Measurements from ENCODE around the gene MAPK8IP3.

MAPK8IP3 gene

GRCh38 chr16:1766231-1766630 is 60.2 kb downstream of the MAPK8IP3 start:
- TF ChIP-seq JUND (IDR thresholded peaks at IDR 0.05; ENCODE audit: low read depth) = no peak
- in situ Hi-C loops (cut with HindIII; ENCODE audit: low pct_unique_long_range_greater_than_20kb, low sequenced_read_pairs) = no loop called here
- no peak for DNase-seq (ENCODE audit: low read depth in 1 of 2, low spot score in 1 of 2)

GRCh38 chr16:1766701-1767100 is 60.7 kb downstream of the MAPK8IP3 start:
- in situ Hi-C loops (cut with HindIII; ENCODE audit: low pct_unique_long_range_greater_than_20kb, low sequenced_read_pairs) = no loop called here
- no peak for TF ChIP-seq JUND (IDR thresholded peaks at IDR 0.05; ENCODE audit: low read depth)
- DNase-seq (ENCODE audit: low read depth in 1 of 2, low spot score in 1 of 2) = no peak

GRCh38 chr16:1767116-1767994 is 61.4 kb downstream of the MAPK8IP3 start:
- in situ Hi-C loops (cut with HindIII; ENCODE audit: low pct_unique_long_range_greater_than_20kb, low sequenced_read_pairs) = no loop called here
- TF ChIP-seq JUND (IDR thresholded peaks at IDR 0.05; ENCODE audit: low read depth) = no peak
- no peak for DNase-seq (ENCODE audit: low read depth in 1 of 2, low spot score in 1 of 2)

GRCh38 chr16:1768061-1768766 is 62.2 kb downstream of the MAPK8IP3 start:
- in situ Hi-C loops (cut with HindIII; ENCODE audit: low pct_unique_long_range_greater_than_20kb, low sequenced_read_pairs) = no loop called here
- no peak for TF ChIP-seq JUND (IDR thresholded peaks at IDR 0.05; ENCODE audit: low read depth)
- no peak for DNase-seq (ENCODE audit: low read depth in 1 of 2, low spot score in 1 of 2)

GRCh38 chr16:1768767-1769401 is 62.9 kb downstream of the MAPK8IP3 start:
- TF ChIP-seq JUND (IDR thresholded peaks at IDR 0.05; ENCODE audit: low read depth) = no peak
- DNase-seq (ENCODE audit: low read depth in 1 of 2, low spot score in 1 of 2) = no peak
- in situ Hi-C loops (cut with HindIII; ENCODE audit: low pct_unique_long_range_greater_than_20kb, low sequenced_read_pairs) = no loop called here

- in situ Hi-C loops (cut with HindIII; ENCODE audit: low pct_unique_long_range_greater_than_20kb, low sequenced_read_pairs) = no loop called here
- no peak for DNase-seq (ENCODE audit: low read depth in 1 of 2, low spot score in 1 of 2)
- no peak for TF ChIP-seq JUND (IDR thresholded peaks at IDR 0.05; ENCODE audit: low read depth)
Observed at GRCh38 chr16:1769402-1770300, 63.7 kb downstream of the MAPK8IP3 start.

GRCh38 chr16:1770328-1771187 is 64.6 kb downstream of the MAPK8IP3 start:
- DNase-seq (ENCODE audit: low read depth in 1 of 2, low spot score in 1 of 2) = peak; percentile 43 to 48
- in situ Hi-C loops (cut with HindIII; ENCODE audit: low pct_unique_long_range_greater_than_20kb, low sequenced_read_pairs) = no loop called here

GRCh38 chr16:1771188-1771863 is 65.3 kb downstream of the MAPK8IP3 start, which contains the start of gene NME3:
Gene NME3 (minus strand): TSS chr16:1771543. CDS start chr16:1771534, 9 bp downstream.
- in situ Hi-C loops (cut with HindIII; ENCODE audit: low pct_unique_long_range_greater_than_20kb, low sequenced_read_pairs) = no loop called here
- TF ChIP-seq JUND (IDR thresholded peaks at IDR 0.05; ENCODE audit: low read depth) = no peak
- DNase-seq (ENCODE audit: low read depth in 1 of 2, low spot score in 1 of 2) = peak; percentile 77 to 88

More at GRCh38 chr16:1770328-1771187, 64.6 kb downstream of the MAPK8IP3 start:
- TF ChIP-seq JUND (IDR thresholded peaks at IDR 0.05; ENCODE audit: low read depth) = no peak

GRCh38 chr16:1771864-1772361 is 65.9 kb downstream of the MAPK8IP3 start:
- TF ChIP-seq JUND (IDR thresholded peaks at IDR 0.05; ENCODE audit: low read depth) = no peak
- in situ Hi-C loops (cut with HindIII; ENCODE audit: low pct_unique_long_range_greater_than_20kb, low sequenced_read_pairs) = no loop called here
- no peak for DNase-seq (ENCODE audit: low read depth in 1 of 2, low spot score in 1 of 2)

GRCh38 chr16:1772362-1772907 is 66.4 kb downstream of the MAPK8IP3 start, which contains the start of gene EME2:
Gene EME2 (plus strand): TSS chr16:1772810. CDS start chr16:1773228, 418 bp downstream.
- peak in 1 of 2 experiments; percentile 36 for DNase-seq (ENCODE audit: low read depth in 1 of 2, low spot score in 1 of 2)
- TF ChIP-seq JUND (IDR thresholded peaks at IDR 0.05; ENCODE audit: low read depth) = no peak
- in situ Hi-C loops (cut with HindIII; ENCODE audit: low pct_unique_long_range_greater_than_20kb, low sequenced_read_pairs) = no loop called here
